ENCODE data around the gene NKAIN4.

DNA sequence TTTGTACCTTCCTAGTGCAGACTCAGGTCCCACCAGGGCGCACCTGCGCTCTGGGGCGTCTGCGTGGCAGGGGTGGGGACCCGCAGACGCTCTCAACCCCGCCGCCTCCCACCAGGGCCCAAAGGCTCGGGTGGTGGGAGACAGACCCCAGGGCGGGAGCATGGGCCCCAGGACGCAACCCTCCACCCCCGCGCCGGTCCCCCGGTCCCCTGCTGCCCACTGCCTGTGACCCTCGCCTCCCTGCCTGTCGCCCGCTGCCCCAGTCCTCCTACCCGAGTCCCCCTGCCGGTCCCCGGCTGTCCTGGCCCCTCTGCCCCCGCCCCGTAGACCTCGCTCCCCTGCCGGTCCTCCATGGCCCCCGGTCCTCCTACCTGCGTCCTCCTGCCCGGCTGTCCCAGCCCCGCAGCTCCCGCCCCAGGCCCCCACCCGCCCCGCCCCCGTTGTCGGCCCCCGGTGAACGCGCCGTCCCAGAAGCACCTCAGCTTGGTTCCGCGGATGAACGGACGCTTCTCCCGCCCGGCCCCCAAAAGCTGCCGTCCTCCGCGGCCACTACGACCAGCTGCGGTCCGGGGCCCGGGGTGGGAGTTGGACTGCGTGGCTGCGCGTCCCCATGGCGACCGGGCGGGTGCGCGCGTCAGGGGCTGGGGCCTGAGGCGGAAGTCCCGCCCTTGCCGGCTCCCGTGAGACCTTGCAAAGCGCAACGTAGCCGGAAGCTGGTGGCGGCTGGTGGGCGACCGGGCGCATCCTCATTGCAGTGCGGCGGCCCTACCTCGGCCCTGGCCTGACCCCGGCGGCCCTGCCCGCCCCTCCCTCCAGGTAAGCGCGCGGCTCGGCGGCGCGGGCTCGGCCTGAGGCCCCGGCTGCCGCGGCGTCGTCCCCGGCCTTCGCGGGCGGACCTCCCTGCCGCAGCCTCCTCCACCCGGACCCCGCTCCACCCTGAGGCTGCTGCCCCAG, 18.1 kb upstream of the NKAIN4 start, which contains the start of gene ARFGAP1:
- TF ChIP-seq, protein P1, sequence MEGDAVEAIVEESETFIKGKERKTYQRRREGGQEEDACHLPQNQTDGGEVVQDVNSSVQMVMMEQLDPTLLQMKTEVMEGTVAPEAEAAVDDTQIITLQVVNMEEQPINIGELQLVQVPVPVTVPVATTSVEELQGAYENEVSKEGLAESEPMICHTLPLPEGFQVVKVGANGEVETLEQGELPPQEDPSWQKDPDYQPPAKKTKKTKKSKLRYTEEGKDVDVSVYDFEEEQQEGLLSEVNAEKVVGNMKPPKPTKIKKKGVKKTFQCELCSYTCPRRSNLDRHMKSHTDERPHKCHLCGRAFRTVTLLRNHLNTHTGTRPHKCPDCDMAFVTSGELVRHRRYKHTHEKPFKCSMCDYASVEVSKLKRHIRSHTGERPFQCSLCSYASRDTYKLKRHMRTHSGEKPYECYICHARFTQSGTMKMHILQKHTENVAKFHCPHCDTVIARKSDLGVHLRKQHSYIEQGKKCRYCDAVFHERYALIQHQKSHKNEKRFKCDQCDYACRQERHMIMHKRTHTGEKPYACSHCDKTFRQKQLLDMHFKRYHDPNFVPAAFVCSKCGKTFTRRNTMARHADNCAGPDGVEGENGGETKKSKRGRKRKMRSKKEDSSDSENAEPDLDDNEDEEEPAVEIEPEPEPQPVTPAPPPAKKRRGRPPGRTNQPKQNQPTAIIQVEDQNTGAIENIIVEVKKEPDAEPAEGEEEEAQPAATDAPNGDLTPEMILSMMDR (conservative IDR thresholded peaks at IDR 0.05; ENCODE audit: low read depth, low read length), result no peak
- TF ChIP-seq EZH2 (IDR thresholded peaks at IDR 0.05; ENCODE audit: low read length, unreplicated experiment) (no peak), EZH2phosphoT487 (IDR thresholded peaks at IDR 0.05; ENCODE audit: borderline replicate concordance, low read length) (no peak)
